GM18519 (cell line): ENCODE results near the gene UBE2Q1.
"Not testable (repeated sequence)": the region's sequence is repeated elsewhere in the genome, so short reads cannot be mapped to it uniquely, and the experiment has no call there.

Experiments
- ATAC-seq: cut with Tn5 transposase; IDR thresholded peaks from one replicate; pipeline ENCODE4 v1.9.1; 2021; ENCODE audit warnings: mild to moderate bottlenecking, moderate library complexity; ENCODE audit not compliant: unreplicated experiment, low FRiP score

Gene UBE2Q1

GRCh38 chr1:154553056-154554030 is 5.1 kb downstream of the UBE2Q1 start:
- no peak for ATAC-seq

DNA sequence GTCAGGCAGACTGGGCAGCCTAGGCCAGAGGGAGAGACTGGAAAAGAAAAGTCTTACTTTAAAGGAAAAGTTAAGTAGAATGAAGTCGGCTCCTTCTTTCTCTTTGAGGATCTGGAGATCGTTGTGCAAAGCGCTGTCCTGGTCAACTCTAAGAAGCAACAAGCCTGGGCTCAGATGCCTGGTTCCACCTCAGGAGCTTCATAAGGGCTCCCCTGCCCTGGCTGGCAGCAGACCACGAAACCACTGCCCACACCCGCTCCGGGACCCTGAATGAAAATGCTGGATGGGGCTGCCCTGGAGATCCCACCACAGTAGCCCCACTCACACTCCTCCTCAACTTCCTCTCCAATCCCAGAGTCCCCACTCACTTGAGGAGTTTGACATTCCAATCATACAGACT is 6.4 kb downstream of the UBE2Q1 start:
- ATAC-seq = no peak

DNA sequence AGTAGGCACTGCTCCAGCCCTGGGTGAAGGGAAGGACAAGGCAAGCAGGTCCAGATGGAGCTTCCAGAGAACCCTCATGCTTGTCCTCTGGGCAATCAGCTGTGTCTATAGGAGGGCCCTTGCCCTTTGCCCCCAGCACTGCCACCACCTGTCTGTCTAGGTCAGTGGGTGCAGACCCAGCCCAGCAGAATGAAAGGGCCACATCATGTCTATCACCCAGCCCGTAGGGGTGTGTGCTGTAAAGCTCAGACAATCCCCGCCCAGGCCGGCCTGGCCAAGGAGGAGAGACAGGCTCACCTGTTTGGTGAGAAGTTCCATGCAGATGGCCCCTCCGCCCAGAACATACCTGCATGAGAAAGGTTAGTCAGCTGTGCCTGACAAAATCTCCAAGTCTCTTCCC is 7.0 kb downstream of the UBE2Q1 start:
- ATAC-seq = no peak

- no peak for ATAC-seq
Observed at GRCh38 chr1:154550657-154551056, 7.8 kb downstream of the UBE2Q1 start.

- ATAC-seq = no peak
Observed at GRCh38 chr1:154550070-154550469, 8.4 kb downstream of the UBE2Q1 start.

DNA sequence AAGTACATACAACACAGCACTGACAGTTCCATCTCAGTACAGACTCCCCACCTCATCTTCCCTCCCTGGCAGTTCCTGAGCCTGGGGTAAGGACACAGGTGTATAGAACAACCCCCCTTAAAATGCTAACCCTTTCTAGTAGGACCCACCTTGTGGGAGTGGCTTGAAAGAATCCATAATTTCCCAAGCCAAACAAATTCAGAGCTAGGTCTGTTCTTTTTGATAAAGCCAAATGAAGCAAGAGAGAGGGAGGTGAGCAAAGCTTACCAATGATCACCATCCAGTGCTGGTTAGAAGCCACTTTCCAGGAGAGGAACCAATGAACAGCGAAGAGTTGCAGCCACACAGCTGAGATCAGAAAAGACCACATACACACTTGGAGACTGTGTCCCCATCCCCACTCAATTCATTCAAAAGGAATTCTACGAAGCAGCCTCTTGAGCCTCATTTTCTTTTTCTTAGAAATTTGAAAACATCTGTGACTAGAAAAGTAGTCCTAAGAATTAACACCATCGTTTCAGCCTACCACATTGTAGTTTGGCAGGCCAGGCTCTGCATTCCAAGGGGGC is 9.2 kb downstream of the UBE2Q1 start:
- no peak for ATAC-seq

- ATAC-seq = no peak
Observed at GRCh38 chr1:154548028-154548427, 10.4 kb downstream of the UBE2Q1 start.

- no peak for ATAC-seq
Observed at GRCh38 chr1:154547105-154547732, 11.2 kb downstream of the UBE2Q1 start.

- no peak for ATAC-seq
Observed at GRCh38 chr1:154546264-154547063, 12.0 kb downstream of the UBE2Q1 start.

- ATAC-seq = no peak
Observed at GRCh38 chr1:154541231-154541630, 17.2 kb downstream of the UBE2Q1 start.

- no peak for ATAC-seq
Observed at GRCh38 chr1:154539486-154540483, 18.7 kb downstream of the UBE2Q1 start.

DNA sequence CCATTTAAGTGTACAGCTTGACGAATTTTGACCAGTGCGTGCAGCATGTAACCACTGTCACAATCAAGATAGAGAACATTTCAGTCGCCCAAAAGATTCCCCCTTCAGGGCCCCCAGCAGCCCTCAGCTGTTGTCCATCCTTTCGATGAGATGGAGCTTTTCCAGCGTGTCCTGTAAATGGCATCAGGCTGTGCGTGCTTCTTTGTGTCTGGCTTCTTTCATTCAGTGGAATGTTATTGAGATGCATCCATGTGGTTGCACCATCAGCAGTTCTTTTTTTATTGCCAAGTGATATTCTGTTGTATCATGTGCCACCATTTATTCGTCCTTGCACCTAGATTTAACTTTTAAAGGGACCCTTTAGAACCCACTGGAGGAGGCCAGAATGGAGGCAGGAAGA is 21.9 kb downstream of the UBE2Q1 start:
- ATAC-seq = no peak

DNA sequence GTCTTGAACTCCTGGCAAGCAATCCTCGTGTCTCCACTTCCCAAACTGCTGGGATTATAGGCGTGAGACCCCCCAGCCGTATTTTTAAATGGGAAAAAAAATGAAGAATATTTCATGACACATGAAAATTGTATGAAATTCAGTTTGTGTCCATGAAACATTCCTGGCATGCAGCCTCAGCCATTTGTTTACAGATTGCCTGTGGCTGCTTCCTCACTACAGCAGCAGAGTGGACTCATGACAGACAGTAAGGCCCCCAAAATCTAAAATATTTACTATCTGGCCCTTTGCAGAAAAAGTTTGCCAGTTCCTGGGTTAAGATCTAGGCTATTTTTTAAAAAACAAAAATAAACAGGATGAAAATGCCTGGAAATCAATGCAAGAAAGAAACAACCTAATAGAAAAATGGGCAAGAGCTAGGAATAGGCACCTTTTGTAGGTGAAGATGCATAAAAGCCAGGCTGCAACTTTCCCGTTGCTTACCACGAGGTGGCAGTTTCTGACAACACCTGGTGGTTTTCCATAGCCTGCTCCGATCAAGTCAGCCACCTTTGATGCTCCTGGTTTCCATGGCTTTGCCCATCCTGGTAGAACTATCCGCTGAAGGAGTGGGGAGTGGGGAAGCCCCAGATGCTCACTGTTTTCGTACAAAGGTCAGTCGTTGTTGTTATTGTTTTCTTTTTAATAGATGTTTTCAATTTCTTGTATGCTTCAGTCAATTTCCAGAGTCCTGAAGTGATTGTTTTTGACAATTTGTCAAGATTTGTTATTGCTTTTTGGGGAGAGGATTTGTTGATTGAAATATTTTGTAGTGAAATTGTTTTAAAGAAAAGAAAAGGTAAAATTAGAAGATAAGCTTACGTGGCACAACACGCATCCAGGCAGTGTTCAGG is 24.3 kb downstream of the UBE2Q1 start:
- ATAC-seq = no peak

DNA sequence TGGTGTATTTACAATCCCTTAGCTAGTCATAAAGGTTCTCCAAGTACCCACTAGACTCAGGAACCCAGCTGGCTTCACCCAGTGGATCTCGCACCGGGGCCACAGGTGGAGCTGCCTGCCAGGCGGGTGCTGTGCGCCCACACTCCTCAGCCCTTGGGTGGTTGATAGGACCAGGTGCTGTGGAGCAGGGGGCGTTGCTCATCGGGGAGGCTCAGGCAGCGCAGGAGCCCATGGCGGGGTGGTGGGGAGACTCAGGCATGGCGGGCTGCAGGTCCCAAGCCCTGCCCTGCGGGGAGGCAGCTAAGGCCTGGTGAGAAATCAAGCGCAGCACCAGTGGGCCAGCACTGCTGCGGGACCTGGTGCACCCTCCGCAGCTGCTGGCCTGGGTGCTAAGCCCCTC is 26.5 kb downstream of the UBE2Q1 start:
- not testable (repeated sequence) for ATAC-seq

GRCh38 chr1:154529308-154529707 is 29.2 kb downstream of the UBE2Q1 start:
- ATAC-seq = no peak

GRCh38 chr1:154527192-154527591 is 31.3 kb downstream of the UBE2Q1 start:
- no peak for ATAC-seq

DNA sequence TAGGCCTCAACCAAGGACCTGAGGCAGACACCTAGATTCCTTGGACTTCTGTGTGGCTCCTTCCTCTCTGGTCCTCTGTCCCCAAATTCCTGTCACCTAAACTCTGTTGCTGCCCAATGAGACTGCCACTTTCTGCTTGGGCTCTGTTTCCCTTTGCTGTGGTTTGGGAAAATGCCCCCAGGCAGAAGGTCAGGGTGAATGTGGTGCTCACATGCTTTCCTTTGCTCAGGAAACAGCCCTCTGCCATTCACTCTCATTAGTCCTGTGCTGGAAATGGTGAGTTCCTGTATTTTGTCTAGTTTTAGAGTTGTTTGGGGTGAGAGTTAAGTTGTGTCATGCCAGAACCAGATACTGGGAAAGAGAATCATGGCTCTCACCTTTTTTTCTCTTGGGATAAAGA is 33.6 kb downstream of the UBE2Q1 start:
- ATAC-seq = no peak

GRCh38 chr1:154521695-154522094 is 36.8 kb downstream of the UBE2Q1 start:
- ATAC-seq = no peak
